ENCODE results near the gene RAD18.

RAD18 gene

GRCh38 chr3:8964436-8965370 lies 1.4 kb upstream of the RAD18 start:
- DNase-seq, result no peak

GRCh38 chr3:8962226-8962861 lies 928 bp downstream of the RAD18 start:
- DNase-seq, result no peak

GRCh38 chr3:8959668-8960067 lies 3.6 kb downstream of the RAD18 start:
- no peak for DNase-seq

- DNase-seq, result no peak
Measured at GRCh38 chr3:8954938-8955763, 8.1 kb downstream of the RAD18 start.

- DNase-seq, result no peak
Measured at GRCh38 chr3:8953313-8953712, 10.0 kb downstream of the RAD18 start.

GRCh38 chr3:8952130-8952529 lies 11.1 kb downstream of the RAD18 start:
- no peak for DNase-seq

GRCh38 chr3:8945890-8946600 lies 17.2 kb downstream of the RAD18 start:
- DNase-seq, result no peak

- DNase-seq, result no peak
Measured at GRCh38 chr3:8942746-8943488, 20.4 kb downstream of the RAD18 start.

GRCh38 chr3:8942115-8942514 lies 21.2 kb downstream of the RAD18 start:
- no peak for DNase-seq

GRCh38 chr3:8938021-8938420 lies 25.3 kb downstream of the RAD18 start:
- no peak for DNase-seq

- DNase-seq, result no peak
Measured at GRCh38 chr3:8937064-8938020, 25.9 kb downstream of the RAD18 start.

- DNase-seq, result no peak
Measured at GRCh38 chr3:8932507-8932906, 30.8 kb downstream of the RAD18 start.

GRCh38 chr3:8931342-8931741 lies 31.9 kb downstream of the RAD18 start:
- no peak for DNase-seq

- no peak for DNase-seq
Measured at GRCh38 chr3:8929860-8930259, 33.4 kb downstream of the RAD18 start.

- DNase-seq, result no peak
Measured at GRCh38 chr3:8914491-8914890, 48.8 kb downstream of the RAD18 start.

- DNase-seq, result no peak
Measured at GRCh38 chr3:8911781-8912180, 51.5 kb downstream of the RAD18 start.

- DNase-seq, result no peak
Measured at GRCh38 chr3:8909160-8909559, 54.1 kb downstream of the RAD18 start.

GRCh38 chr3:8903191-8903590 lies 60.1 kb downstream of the RAD18 start:
- no peak for DNase-seq

GRCh38 chr3:8900869-8901268 lies 62.4 kb downstream of the RAD18 start:
- DNase-seq, result no peak

- DNase-seq, result no peak
Measured at GRCh38 chr3:8899876-8900460, 63.3 kb downstream of the RAD18 start.
